IPS DF 6.9 (cell line): ENCODE measurements around the gene CYB5R2.

Experiments used
- DNase-seq: peaks from one replicate; pipeline ENCODE4 v3.0.0-alpha.2; 2013; ENCODE audit warnings: low read depth, low spot score
- H3K27ac ChIP-seq: one replicate; pipeline ENCODE4 v1.5.1; 2013; ENCODE audit warnings: low read length, control low read depth
- H3K27me3 ChIP-seq: 2 replicates; pipeline ENCODE4 v1.6.1; 2013; ENCODE audit warnings: mild to moderate bottlenecking, low read length; ENCODE audit not compliant: control insufficient read depth, insufficient read depth
- H3K36me3 ChIP-seq: 2 replicates; pipeline ENCODE4 v1.6.1; 2013; ENCODE audit warnings: low read length; ENCODE audit not compliant: control insufficient read depth, insufficient read depth
- H3K4me1 ChIP-seq: 2 replicates; pipeline ENCODE4 v1.6.1; 2013; ENCODE audit warnings: low read length; ENCODE audit not compliant: control insufficient read depth, insufficient read depth
- H3K4me3 ChIP-seq: 2 replicates; pipeline ENCODE4 v1.5.1; 2013; ENCODE audit warnings: mild to moderate bottlenecking, low read length
- H3K9me3 ChIP-seq: 2 replicates; pipeline ENCODE4 v1.6.1; 2013; ENCODE audit warnings: low read length, inconsistent platforms; ENCODE audit not compliant: control insufficient read depth, insufficient read depth
- WGBS: extraction: QIAGEN DNeasy Blood & Tissue Kit; methylation state at CpG from one replicate; pipeline ENCODE4 v1.1.7; 2013; ENCODE audit warnings: mixed read lengths, missing lambda C conversion rate; ENCODE audit not compliant: insufficient read length, insufficient coverage; 5-methylcytosine and 5-hydroxymethylcytosine counted together

The CYB5R2 gene

GRCh38 chr11:7621554-7621953 is 51.7 kb downstream of the CYB5R2 start:
- no peaks in the 10 kb centered on the region for H3K9me3 ChIP-seq
- H3K27me3 ChIP-seq: no peaks in the 10 kb centered on the region
- no peak for DNase-seq
- no peak overlapping the region for H3K4me3 ChIP-seq
- no peak overlapping the region for H3K27ac ChIP-seq
- H3K36me3 ChIP-seq: no peaks in the 10 kb centered on the region
- peaks cover 2% of the 10 kb centered on the region; the same call in 1 of the 2 replicates for H3K4me1 ChIP-seq
- no CpG with 5 or more reads among the region's 1 CpG for WGBS

GRCh38 chr11:7621090-7621489 is 52.2 kb downstream of the CYB5R2 start:
- Histone ChIP-seq H3K27me3 (no peaks in the 10 kb centered on the region), H3K9me3 (no peaks in the 10 kb centered on the region), H3K4me3 (no peak overlapping the region), H3K4me1 (peaks cover 2% of the 10 kb centered on the region; the same call in 1 of the 2 replicates), H3K36me3 (no peaks in the 10 kb centered on the region), H3K27ac (no peak overlapping the region)
- no peak for DNase-seq
- WGBS: no CpG with 5 or more reads among the region's 3 CpGs

GRCh38 chr11:7619322-7619721 is 54.0 kb downstream of the CYB5R2 start:
- Histone ChIP-seq H3K4me1 (peaks cover 2% of the 10 kb centered on the region; the same call in 1 of the 2 replicates), H3K9me3 (no peaks in the 10 kb centered on the region), H3K27ac (no peak overlapping the region), H3K36me3 (no peaks in the 10 kb centered on the region), H3K27me3 (no peaks in the 10 kb centered on the region), H3K4me3 (no peak overlapping the region)
- no peak for DNase-seq
- WGBS: no CpG with 5 or more reads among the region's 3 CpGs

GRCh38 chr11:7617032-7617431 is 56.3 kb downstream of the CYB5R2 start:
- Histone ChIP-seq H3K36me3 (no peaks in the 10 kb centered on the region), H3K9me3 (no peaks in the 10 kb centered on the region), H3K4me1 (peaks cover 2% of the 10 kb centered on the region; the same call in 1 of the 2 replicates), H3K27ac (no peak overlapping the region), H3K27me3 (no peaks in the 10 kb centered on the region), H3K4me3 (no peak overlapping the region)
- no CpG with 5 or more reads among the region's 8 CpGs for WGBS
- DNase-seq: no peak
